Limb (tissue), 2 donors: Measurements from ENCODE around the gene RAF1.

ENCODE experiments used
- DNase-seq, 2 donors: peaks; one replicate each; pipeline ENCODE4 v3.0.0-alpha.2; 2016; ENCODE audit errors: extremely low spot score in 2 of 2

RAF1 gene

GRCh38 chr3:12591997-12592715 lies 71.8 kb downstream of the RAF1 start:
- DNase-seq = no peak

- no peak for DNase-seq
These were observed 72.5 kb downstream of the RAF1 start for GRCh38 chr3:12591456-12591855.

- DNase-seq = no peak
These were observed 73.8 kb downstream of the RAF1 start for GRCh38 chr3:12590096-12590495.

- DNase-seq = no peak
These were observed 75.6 kb downstream of the RAF1 start for GRCh38 chr3:12588039-12589009.

GRCh38 chr3:12586403-12586802 lies 77.5 kb downstream of the RAF1 start:
- no peak for DNase-seq

GRCh38 chr3:12585970-12586369 lies 77.9 kb downstream of the RAF1 start:
- DNase-seq = no peak

- no peak for DNase-seq
These were observed 78.7 kb downstream of the RAF1 start for GRCh38 chr3:12585181-12585580.

GRCh38 chr3:12584083-12584482 lies 79.8 kb downstream of the RAF1 start:
- no peak for DNase-seq

GRCh38 chr3:12583280-12583679 lies 80.6 kb downstream of the RAF1 start:
- no peak for DNase-seq

- DNase-seq = no peak
These were observed 81.2 kb downstream of the RAF1 start for GRCh38 chr3:12582730-12583129.

GRCh38 chr3:12579905-12580304 lies 84.0 kb downstream of the RAF1 start:
- DNase-seq = no peak

- DNase-seq = no peak
These were observed 84.5 kb downstream of the RAF1 start for GRCh38 chr3:12579456-12579855.

- no peak for DNase-seq
These were observed 85.2 kb downstream of the RAF1 start for GRCh38 chr3:12578742-12579141.

- no peak for DNase-seq
These were observed 86.5 kb downstream of the RAF1 start for GRCh38 chr3:12577379-12577778.

GRCh38 chr3:12574661-12575060 lies 89.3 kb downstream of the RAF1 start:
- no peak for DNase-seq

GRCh38 chr3:12574131-12574530 lies 89.8 kb downstream of the RAF1 start:
- DNase-seq = no peak

GRCh38 chr3:12571986-12572385 lies 91.9 kb downstream of the RAF1 start:
- no peak for DNase-seq

- DNase-seq = no peak
These were observed 94.1 kb downstream of the RAF1 start for GRCh38 chr3:12569836-12570235.

- no peak for DNase-seq
These were observed 95.2 kb downstream of the RAF1 start for GRCh38 chr3:12568747-12569146.

- no peak for DNase-seq
These were observed 96.9 kb downstream of the RAF1 start for GRCh38 chr3:12566976-12567375.

GRCh38 chr3:12562451-12562850 lies 101.5 kb downstream of the RAF1 start:
- DNase-seq = no peak

- DNase-seq = no peak
These were observed 102.5 kb downstream of the RAF1 start for GRCh38 chr3:12561397-12561796.
